NCI-H2171 treated with DMSO at 0.1 percent for 48 hours (cell line): Measurements from ENCODE around the gene EFNA5.

Experiments
- DNase-seq: peaks from one replicate; lab custom pipeline; 2025; lab: John Stamatoyannopoulos, UW

Gene EFNA5

GRCh38 chr5:107670932-107671741 lies at the start of gene EFNA5:
TSS of gene EFNA5 (minus strand) at chr5:107670937.
- peak; percentile 59 for DNase-seq

- peak; percentile 61 for DNase-seq
These were observed 48.4 kb upstream of the EFNA5 start for GRCh38 chr5:107719034-107719606.

GRCh38 chr5:107717816-107718215 lies 47.1 kb upstream of the EFNA5 start:
- no peak for DNase-seq

GRCh38 chr5:107713228-107713627 lies 42.5 kb upstream of the EFNA5 start:
- no peak for DNase-seq

GRCh38 chr5:107712359-107712870 lies 41.7 kb upstream of the EFNA5 start:
- peak; percentile 6 for DNase-seq

GRCh38 chr5:107705402-107706014 lies 34.8 kb upstream of the EFNA5 start:
- DNase-seq = no peak

- DNase-seq = peak; percentile 39
These were observed 34.1 kb upstream of the EFNA5 start for GRCh38 chr5:107704681-107705401.

- no peak for DNase-seq
These were observed 29.7 kb upstream of the EFNA5 start for GRCh38 chr5:107700481-107700880.

GRCh38 chr5:107699425-107699824 lies 28.7 kb upstream of the EFNA5 start:
- no peak for DNase-seq

- DNase-seq = no peak
These were observed 27.5 kb upstream of the EFNA5 start for GRCh38 chr5:107698286-107698685.

- no peak for DNase-seq
These were observed 25.8 kb upstream of the EFNA5 start for GRCh38 chr5:107696498-107696897.

GRCh38 chr5:107696080-107696479 lies 25.3 kb upstream of the EFNA5 start:
- no peak for DNase-seq

- DNase-seq = no peak
These were observed 17.2 kb upstream of the EFNA5 start for GRCh38 chr5:107687937-107688336.

- DNase-seq = no peak
These were observed 16.7 kb upstream of the EFNA5 start for GRCh38 chr5:107687404-107687803.

GRCh38 chr5:107682533-107682932 lies 11.8 kb upstream of the EFNA5 start:
- DNase-seq = no peak

GRCh38 chr5:107680799-107681198 lies 10.1 kb upstream of the EFNA5 start:
- no peak for DNase-seq

GRCh38 chr5:107680099-107680498 lies 9.4 kb upstream of the EFNA5 start:
- no peak for DNase-seq

GRCh38 chr5:107676702-107677101 lies 6.0 kb upstream of the EFNA5 start:
- no peak for DNase-seq

- DNase-seq = no peak
These were observed 4.5 kb upstream of the EFNA5 start for GRCh38 chr5:107675201-107675600.

- DNase-seq = no peak
These were observed 3.9 kb upstream of the EFNA5 start for GRCh38 chr5:107674655-107675054.

- peak; percentile 85 for DNase-seq
These were observed 2.8 kb upstream of the EFNA5 start for GRCh38 chr5:107673368-107674136.

- no peak for DNase-seq
These were observed 2.3 kb upstream of the EFNA5 start for GRCh38 chr5:107673039-107673367.
